Measurements from ENCODE around the gene ZNF727. TPM values are rescaled to one million over a fixed set of nuclear protein-coding genes. Genes with fewer than 3 reads are reported as not detected.
"Not testable (repeated sequence)": the region's sequence is repeated elsewhere in the genome, so short reads cannot be mapped to it uniquely, and the experiment has no call there.

The ZNF727 gene
- 1 to 10 TPM; 3.7 to 5.0 TPM for total RNA-seq

DNA sequence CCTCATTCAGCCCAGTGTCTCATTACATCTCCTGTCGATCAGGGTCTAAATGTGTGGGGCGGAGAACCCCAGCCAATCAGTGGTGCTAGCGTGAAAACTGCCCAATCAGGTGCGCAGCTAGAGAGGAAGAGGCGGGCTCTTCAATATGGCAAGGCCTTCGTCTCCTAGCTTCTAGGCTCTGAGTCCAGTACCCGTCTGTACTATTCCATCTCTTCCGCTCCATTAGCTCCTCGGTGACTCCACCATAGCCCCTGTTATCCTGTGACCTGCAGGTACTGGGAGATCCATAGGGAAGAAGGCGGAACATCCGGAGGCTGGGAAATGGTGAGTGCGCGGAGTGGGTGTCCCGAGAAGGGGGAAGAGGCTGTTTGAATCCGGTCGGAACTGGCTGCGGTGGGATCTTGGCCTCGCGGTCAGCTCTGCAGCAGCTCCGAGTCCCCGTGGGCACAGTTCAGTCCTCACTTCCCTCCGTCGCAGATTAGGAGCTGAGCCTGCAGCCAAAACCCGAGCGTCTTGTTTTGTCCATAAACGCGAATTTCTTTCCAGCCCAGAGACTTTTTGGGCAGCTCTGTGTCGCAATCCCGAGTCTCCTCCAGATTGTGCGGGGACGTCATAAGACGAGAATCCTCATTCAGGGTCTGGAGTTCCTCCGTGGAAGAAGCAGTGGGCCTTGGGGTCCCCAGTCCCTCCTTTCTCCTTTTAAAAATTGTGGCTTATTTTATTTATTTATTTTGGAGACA, at the start of gene ZNF727:
Gene ZNF727, plus strand, starts transcription at position 134 of the 740 bp plus-strand sequence. Its CDS starts 188 bp downstream, at position 322.
- Histone ChIP-seq H3K27me3 (replicated peaks; ENCODE audit: insufficient read depth) (no peaks in the 10 kb centered on the region), H3K27ac (peak within 1 kb of the TSS; percentile 62 to 66), H3K36me3 (no peaks in the 10 kb centered on the region), H3K4me1 (ENCODE audit: control insufficient read depth in 1 of 2, low read depth in 2 of 2) (no peaks in the 10 kb centered on the region), H3K9me3 (peaks cover 6% of the 10 kb centered on the region), H3K4me3 (peak within 1 kb of the TSS; percentile 72)
- TF ChIP-seq, protein P1, sequence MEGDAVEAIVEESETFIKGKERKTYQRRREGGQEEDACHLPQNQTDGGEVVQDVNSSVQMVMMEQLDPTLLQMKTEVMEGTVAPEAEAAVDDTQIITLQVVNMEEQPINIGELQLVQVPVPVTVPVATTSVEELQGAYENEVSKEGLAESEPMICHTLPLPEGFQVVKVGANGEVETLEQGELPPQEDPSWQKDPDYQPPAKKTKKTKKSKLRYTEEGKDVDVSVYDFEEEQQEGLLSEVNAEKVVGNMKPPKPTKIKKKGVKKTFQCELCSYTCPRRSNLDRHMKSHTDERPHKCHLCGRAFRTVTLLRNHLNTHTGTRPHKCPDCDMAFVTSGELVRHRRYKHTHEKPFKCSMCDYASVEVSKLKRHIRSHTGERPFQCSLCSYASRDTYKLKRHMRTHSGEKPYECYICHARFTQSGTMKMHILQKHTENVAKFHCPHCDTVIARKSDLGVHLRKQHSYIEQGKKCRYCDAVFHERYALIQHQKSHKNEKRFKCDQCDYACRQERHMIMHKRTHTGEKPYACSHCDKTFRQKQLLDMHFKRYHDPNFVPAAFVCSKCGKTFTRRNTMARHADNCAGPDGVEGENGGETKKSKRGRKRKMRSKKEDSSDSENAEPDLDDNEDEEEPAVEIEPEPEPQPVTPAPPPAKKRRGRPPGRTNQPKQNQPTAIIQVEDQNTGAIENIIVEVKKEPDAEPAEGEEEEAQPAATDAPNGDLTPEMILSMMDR (IDR thresholded peaks at IDR 0.05), result no peak
- ATAC-seq (ENCODE audit: insufficient number of reproducible peaks, low FRiP score, low read depth) (peak; percentile 91), DNase-seq (ENCODE audit: low spot score) (peak; percentile 23)

DNA sequence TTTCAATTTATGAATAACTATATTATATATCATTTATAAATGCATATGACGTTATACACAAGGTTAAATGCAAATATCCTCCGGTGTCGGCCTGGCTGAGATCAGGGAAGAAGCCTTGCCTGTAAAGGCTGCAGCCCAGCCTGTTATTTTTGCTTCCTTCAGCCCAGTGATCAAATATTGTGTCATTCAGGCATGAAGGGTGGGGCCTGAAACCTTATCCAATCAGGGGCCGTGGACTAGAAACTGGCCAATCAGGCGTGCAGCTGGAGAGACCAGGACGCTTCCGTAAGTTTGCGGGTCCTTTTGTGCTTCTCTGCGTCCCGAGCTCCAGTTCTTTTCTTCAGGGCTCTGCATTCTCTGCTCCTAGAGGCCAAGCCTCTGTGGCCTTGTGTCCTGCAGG, 46.7 kb upstream of the ZNF727 start, which contains the start of gene ZNF722:
Gene ZNF722, plus strand, starts transcription at position 301 of the 400 bp plus-strand sequence. CDS start 113 bp downstream, outside the sequence.
- Histone ChIP-seq H3K36me3 (no peaks in the 10 kb centered on the region), H3K27ac (no peak within 1 kb of the TSS), H3K27me3 (replicated peaks; ENCODE audit: insufficient read depth) (no peaks in the 10 kb centered on the region), H3K4me3 (no peak within 1 kb of the TSS), H3K9me3 (peaks cover 3% of the 10 kb centered on the region), H3K4me1 (ENCODE audit: control insufficient read depth in 1 of 2, low read depth in 2 of 2) (no peaks in the 10 kb centered on the region)
- DNase-seq (ENCODE audit: low spot score) (no peak), ATAC-seq (ENCODE audit: insufficient number of reproducible peaks, low FRiP score, low read depth) (no peak)
- TF ChIP-seq, protein P1 (IDR thresholded peaks at IDR 0.05), result no peak

DNA sequence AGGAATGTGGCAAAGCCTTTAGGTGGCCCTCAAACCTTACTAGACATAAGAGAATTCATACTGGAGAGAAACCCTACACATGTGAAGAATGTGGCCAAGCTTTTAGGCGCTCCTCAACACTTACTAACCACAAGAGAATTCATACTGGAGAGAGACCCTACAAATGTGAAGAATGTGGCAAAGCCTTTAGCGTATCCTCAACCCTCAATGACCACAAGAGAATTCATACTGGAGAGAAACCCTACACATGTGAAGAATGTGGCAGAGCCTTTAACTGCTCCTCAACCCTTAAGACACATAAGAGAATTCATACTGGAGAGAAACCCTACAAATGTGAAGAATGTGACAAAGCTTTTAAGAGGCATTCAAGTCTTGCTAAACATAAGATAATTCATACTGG, 29.7 kb upstream of the ZNF727 start:
- H3K36me3 ChIP-seq; H3K4me3 ChIP-seq; H3K27me3 ChIP-seq (replicated peaks; ENCODE audit: insufficient read depth); H3K4me1 ChIP-seq (ENCODE audit: control insufficient read depth in 1 of 2, low read depth in 2 of 2); ATAC-seq (ENCODE audit: insufficient number of reproducible peaks, low FRiP score, low read depth); DNase-seq (ENCODE audit: low spot score); H3K27ac ChIP-seq: not testable (repeated sequence)
- peaks cover 40% of the 10 kb centered on the region for H3K9me3 ChIP-seq

DNA sequence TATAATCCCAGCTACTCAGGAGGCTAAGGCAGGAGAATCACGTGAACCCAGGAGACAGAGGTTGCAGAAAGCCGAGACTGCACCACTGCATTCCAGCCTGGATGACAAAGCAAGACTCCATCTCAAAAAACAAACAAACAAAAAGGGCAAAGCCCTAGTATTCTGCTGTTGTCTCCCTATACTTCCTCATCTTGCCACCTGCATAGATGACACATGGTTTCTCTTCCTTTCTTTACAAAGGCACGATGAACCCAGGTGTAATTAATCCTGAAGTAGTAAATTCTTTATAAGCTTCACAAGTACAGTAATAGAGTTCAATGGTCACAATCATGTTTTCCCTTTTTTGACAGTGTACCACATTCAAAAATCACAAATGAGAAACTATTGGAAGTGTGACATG, 9.8 kb upstream of the ZNF727 start:
- ATAC-seq (ENCODE audit: insufficient number of reproducible peaks, low FRiP score, low read depth) (no peak), DNase-seq (ENCODE audit: low spot score) (no peak)
- Histone ChIP-seq H3K27me3 (replicated peaks; ENCODE audit: insufficient read depth) (no peaks in the 10 kb centered on the region), H3K9me3 (peaks cover 25% of the 10 kb centered on the region), H3K27ac (no peak overlapping the region), H3K4me3 (no peak overlapping the region), H3K4me1 (ENCODE audit: control insufficient read depth in 1 of 2, low read depth in 2 of 2) (no peaks in the 10 kb centered on the region), H3K36me3 (no peaks in the 10 kb centered on the region)
- TF ChIP-seq, protein P1 (IDR thresholded peaks at IDR 0.05), result no peak

DNA sequence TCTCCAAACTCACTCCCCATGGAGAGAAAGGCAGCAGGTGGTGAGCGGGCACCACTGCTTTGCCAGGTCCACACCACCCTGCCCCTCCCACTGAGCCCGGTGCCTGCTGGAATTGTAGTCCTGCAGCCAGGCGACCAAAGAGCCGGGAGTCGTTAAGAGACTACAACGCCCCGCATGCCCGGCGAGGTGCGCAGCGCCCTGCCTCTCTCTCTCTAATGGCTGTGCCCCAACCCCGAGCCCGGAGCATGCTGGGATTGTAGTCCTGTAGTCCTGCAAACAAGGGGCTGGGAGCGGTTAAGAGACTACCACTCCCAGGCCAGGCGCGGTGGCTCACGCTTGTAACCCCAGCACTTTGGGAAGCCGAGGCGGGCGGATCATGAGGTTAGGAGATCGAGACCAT, 8.1 kb upstream of the ZNF727 start:
- TF ChIP-seq, protein P1 (IDR thresholded peaks at IDR 0.05), result no peak
- Histone ChIP-seq H3K27ac (no peak overlapping the region), H3K36me3 (no peaks in the 10 kb centered on the region), H3K4me1 (ENCODE audit: control insufficient read depth in 1 of 2, low read depth in 2 of 2) (no peaks in the 10 kb centered on the region), H3K9me3 (peaks cover 21% of the 10 kb centered on the region), H3K4me3 (no peak overlapping the region), H3K27me3 (replicated peaks; ENCODE audit: insufficient read depth) (no peaks in the 10 kb centered on the region)
- ATAC-seq (ENCODE audit: insufficient number of reproducible peaks, low FRiP score, low read depth) (no peak), DNase-seq (ENCODE audit: low spot score) (no peak)

Measured in thoracic aorta (tissue), 2 donors.